Right lobe of liver (tissue), 6 donors: Measurements from ENCODE around the gene DSE. TPM values are rescaled to one million over a fixed set of nuclear protein-coding genes. Genes with fewer than 3 reads are reported as not detected.

Source experiments
- ATAC-seq, 4 donors: fragments of 200-7000 bp; cut with Tn5 transposase; one replicate each; pipeline ENCODE4 v1.9.1; 2020; ENCODE audit warnings: mild to moderate bottlenecking in 4 of 4, moderate library complexity in 4 of 4
- DNase-seq, 3 donors: peaks; one replicate each; pipeline ENCODE4 v3.0.0-alpha.2; 2020
- H3K27ac ChIP-seq, 3 donors: fragments of 200-600 bp; one replicate each; pipeline ENCODE4 v1.8.0; 2022
- H3K27me3 ChIP-seq, 2 donors: fragments of 200-600 bp; one replicate each; pipeline ENCODE4 v1.8.0; 2022
- H3K36me3 ChIP-seq, 4 donors: fragments of 200-600 bp; sonication (generic) in 1 of 4; one replicate each; pipeline versions ENCODE4 v1.5.1 to v1.8.0; 2017 to 2022; ENCODE audit warnings: control low read depth in 1 of 4
- H3K4me1 ChIP-seq, 4 donors: fragments of 200-600 bp; sonication (generic) in 1 of 4; one replicate each; pipeline versions ENCODE4 v1.5.1 to v1.8.0; 2017 to 2022; ENCODE audit warnings: control low read depth in 1 of 4
- H3K4me3 ChIP-seq, 3 donors: fragments of 200-600 bp; one replicate each; pipeline ENCODE4 v1.8.0; 2022
- H3K9me3 ChIP-seq, 4 donors: fragments of 200-600 bp; sonication (generic) in 1 of 4; one replicate each; pipeline versions ENCODE4 v1.5.1 to v1.8.0; 2017 to 2022; ENCODE audit warnings: control low read depth in 1 of 4
- POLR2A ChIP-seq: fragments of 450-650 bp; IDR thresholded peaks from one replicate; pipeline ENCODE4 v1.6.1; 2017; ENCODE audit warnings: antibody characterized with exemption, mild to moderate bottlenecking
- WGBS: methylation state at CpG from one replicate; pipeline ENCODE4 v1.1.6; 2018; ENCODE audit warnings: low coverage, low lambda C conversion rate; ENCODE audit not compliant: insufficient coverage; ENCODE audit errors: missing lambda C conversion rate; 5-methylcytosine and 5-hydroxymethylcytosine counted together
- intact Hi-C, 2 donors: fragments of 100-400 bp; cut with DNase I; formaldehyde crosslinking; loops; one replicate each; pipeline versions ENCODE4 v1.11.2 to v1.14.1; 2022
- total RNA-seq, 6 experiments: library from RNA; depleted of rRNA in 2 of 6; stranded (reverse); fragments of >200 nt in 2 of 6; fragmentation: NEBNext Ultra II Directional in 3 of 6; extraction: Animal tissue kit (Norgen Biotek cat#: 25700) in 3 of 6; gene quantifications; one replicate each; pipeline versions ENCODE4 v1.1.0 to v1.2.4, GENCODE V29; 2016 to 2023
- TF ChIP-seq, protein P1 (sequence below), 4 donors: fragments of 200-600 bp in 3 of 4; fragments of 450-650 bp in 1 of 4; IDR thresholded peaks; one replicate each; pipeline versions ENCODE4 v1.5.1 to v1.8.0; 2016 to 2022; ENCODE audit warnings: antibody characterized with exemption in 4 of 4, mild to moderate bottlenecking in 2 of 4
- donor health status: DM: no; HTN: yes; CAD: no.
- donor health status: DM: no; HTN: no; CAD: no.
- donor health status: DM: no; HTN: no; CAD: no.
- donor health status: DM: no; HTN: yes; CAD: no.
- donor health status: DM: no; HTN: yes; CAD: no.

DSE gene
- total RNA-seq, 6 experiments from 2014 or later: 8.2 to 17.4 (median 12.2) TPM

DNA sequence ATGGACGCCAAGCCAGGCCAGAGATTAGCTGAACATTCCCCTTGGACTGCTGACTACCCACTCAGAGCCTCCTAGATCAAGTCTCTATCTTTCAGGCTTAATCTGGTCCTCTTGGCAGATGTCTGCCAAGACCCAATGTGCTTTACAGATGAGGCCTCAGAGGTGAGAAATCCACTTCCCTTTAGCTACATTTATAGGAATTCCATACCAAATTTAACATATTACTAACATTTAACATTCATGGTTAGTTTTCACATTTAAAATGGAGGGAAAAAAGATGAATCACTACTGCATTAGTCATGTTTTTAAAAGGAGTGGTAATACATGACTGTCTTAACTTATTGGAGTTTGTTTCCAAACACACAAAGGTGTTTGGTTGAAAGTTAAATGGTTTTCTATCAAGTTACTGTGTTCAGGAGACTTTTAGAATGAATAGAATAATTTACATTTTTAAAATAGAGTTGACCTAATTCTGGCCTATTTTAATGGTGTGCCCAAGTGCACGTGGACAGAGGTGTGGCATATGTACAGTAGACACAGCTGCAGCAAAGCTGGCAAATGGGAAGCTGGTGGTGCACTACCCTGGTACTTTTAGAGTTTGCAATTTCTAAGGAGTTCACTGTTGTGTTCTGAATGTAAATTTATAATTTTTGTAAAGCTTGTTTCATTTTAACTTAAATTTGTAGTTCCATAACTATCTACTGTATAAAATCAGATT, 48.5 kb downstream of the DSE start:
- Histone ChIP-seq H3K4me3 (no peak overlapping the region), H3K27me3 (no peaks in the 10 kb centered on the region), H3K9me3 (no peaks in the 10 kb centered on the region), H3K36me3 (no peaks in the 10 kb centered on the region), H3K4me1 (peaks cover 0 to 8% (median 0%) of the 10 kb centered on the region in 4 donors), H3K27ac (no peak overlapping the region)
- TF ChIP-seq, protein P1, sequence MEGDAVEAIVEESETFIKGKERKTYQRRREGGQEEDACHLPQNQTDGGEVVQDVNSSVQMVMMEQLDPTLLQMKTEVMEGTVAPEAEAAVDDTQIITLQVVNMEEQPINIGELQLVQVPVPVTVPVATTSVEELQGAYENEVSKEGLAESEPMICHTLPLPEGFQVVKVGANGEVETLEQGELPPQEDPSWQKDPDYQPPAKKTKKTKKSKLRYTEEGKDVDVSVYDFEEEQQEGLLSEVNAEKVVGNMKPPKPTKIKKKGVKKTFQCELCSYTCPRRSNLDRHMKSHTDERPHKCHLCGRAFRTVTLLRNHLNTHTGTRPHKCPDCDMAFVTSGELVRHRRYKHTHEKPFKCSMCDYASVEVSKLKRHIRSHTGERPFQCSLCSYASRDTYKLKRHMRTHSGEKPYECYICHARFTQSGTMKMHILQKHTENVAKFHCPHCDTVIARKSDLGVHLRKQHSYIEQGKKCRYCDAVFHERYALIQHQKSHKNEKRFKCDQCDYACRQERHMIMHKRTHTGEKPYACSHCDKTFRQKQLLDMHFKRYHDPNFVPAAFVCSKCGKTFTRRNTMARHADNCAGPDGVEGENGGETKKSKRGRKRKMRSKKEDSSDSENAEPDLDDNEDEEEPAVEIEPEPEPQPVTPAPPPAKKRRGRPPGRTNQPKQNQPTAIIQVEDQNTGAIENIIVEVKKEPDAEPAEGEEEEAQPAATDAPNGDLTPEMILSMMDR (IDR thresholded peaks at IDR 0.05): no peak
- TF ChIP-seq POLR2A: no peak
- ATAC-seq (no peak), DNase-seq (no peak)
- 95% methylated on average over 2 of the region's 2 CpGs for WGBS
- intact Hi-C loops: no loop called here

DNA sequence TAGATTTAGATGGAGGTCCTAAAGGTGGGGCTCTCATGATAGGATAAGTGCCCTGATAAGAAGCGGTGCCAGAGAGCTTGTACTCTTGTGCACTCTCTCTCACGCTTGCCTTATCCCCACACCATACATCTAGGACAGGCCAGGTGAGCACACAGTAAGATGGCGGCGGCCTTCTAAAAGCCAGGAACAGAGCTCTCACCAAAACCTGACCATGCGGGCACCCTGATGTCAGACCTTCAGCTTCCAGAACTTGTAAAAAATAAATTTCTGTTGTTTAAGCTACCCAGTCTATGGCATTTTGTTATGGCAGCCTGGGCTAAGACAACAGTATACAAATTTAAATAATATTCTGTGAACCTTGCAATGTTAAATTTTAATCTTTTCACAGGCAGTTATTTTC, 49.6 kb downstream of the DSE start:
- WGBS: 63% methylated on average over 1 of the region's 5 CpGs
- DNase-seq: no peak
- no peak for ATAC-seq
- Histone ChIP-seq H3K4me1 (peaks cover 0 to 8% (median 0%) of the 10 kb centered on the region in 4 donors), H3K9me3 (no peaks in the 10 kb centered on the region), H3K4me3 (no peak overlapping the region), H3K27ac (no peak overlapping the region), H3K36me3 (no peaks in the 10 kb centered on the region), H3K27me3 (no peaks in the 10 kb centered on the region)
- intact Hi-C loops: no loop called here
- TF ChIP-seq, protein P1 (IDR thresholded peaks at IDR 0.05): no peak
- no peak for TF ChIP-seq POLR2A

DNA sequence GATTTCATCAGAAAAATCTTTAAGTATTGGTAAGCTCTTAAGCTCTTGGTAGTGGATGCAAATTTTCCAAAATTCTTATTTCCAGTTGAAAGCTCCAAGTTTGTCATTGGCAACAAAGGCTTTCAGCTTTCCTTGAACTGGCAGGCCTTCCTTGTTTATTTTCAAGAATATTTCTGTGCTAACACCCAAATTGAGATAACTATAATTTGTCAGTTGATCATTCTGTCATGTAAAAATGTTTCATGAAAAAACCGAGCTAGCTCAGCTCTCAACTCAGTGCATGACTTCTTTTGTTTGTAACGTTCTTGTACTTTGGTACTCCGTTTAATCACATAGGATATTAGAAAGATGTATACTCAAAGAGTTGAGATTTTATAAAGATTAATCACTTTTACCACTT, 51.5 kb downstream of the DSE start:
- no peak overlapping the region for H3K27ac ChIP-seq
- intact Hi-C loops: no loop called here
- no peak for ATAC-seq
- H3K9me3 ChIP-seq: no peaks in the 10 kb centered on the region
- WGBS: 69% methylated on average over 3 of the region's 3 CpGs
- no peak overlapping the region for H3K4me3 ChIP-seq
- DNase-seq: no peak
- peaks cover 0 to 8% (median 0%) of the 10 kb centered on the region in 4 donors for H3K4me1 ChIP-seq
- H3K27me3 ChIP-seq: no peaks in the 10 kb centered on the region
- peaks cover 0 to 3% (median 0%) of the 10 kb centered on the region in 4 donors for H3K36me3 ChIP-seq
- TF ChIP-seq POLR2A: no peak
- TF ChIP-seq, protein P1 (IDR thresholded peaks at IDR 0.05): no peak

DNA sequence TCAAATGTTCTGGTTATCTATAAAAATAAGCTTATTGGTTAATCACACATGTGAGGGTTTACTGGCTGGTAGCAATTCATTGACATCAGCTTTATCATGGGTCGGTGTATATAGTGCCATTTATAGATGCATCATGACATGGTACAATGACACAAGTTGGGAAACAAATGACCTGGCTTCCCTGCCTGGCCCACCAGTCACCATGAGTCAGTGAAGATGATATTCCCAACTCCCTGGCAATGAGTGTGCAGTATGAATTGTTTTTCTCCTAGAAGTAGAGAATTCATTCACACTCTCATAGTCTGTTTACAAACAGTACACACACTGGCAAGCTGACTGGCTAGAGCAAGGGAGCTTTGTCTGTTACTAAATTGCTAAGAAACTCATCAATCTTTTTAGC, 53.3 kb downstream of the DSE start:
- H3K4me1 ChIP-seq: no peaks in the 10 kb centered on the region
- H3K27ac ChIP-seq: no peak overlapping the region
- TF ChIP-seq, protein P1 (IDR thresholded peaks at IDR 0.05): no peak
- TF ChIP-seq POLR2A: no peak
- peaks cover 0 to 6% (median 2%) of the 10 kb centered on the region in 4 donors for H3K36me3 ChIP-seq
- 57% methylated on average over 1 of the region's 1 CpG for WGBS
- ATAC-seq (no peak), DNase-seq (no peak)
- no peak overlapping the region for H3K4me3 ChIP-seq
- no peaks in the 10 kb centered on the region for H3K9me3 ChIP-seq
- intact Hi-C loops: no loop called here
- no peaks in the 10 kb centered on the region for H3K27me3 ChIP-seq
